Vagina (tissue), 2 donors: ENCODE data around the gene SLC25A5. TPM values are rescaled to one million over a fixed set of nuclear protein-coding genes. Genes with fewer than 3 reads are reported as not detected.
A peak's percentile ranks its signal among the peaks of the same experiment; 100 is the strongest.
"Not testable (repeated sequence)": the region's sequence is repeated elsewhere in the genome, so short reads cannot be mapped to it uniquely, and the experiment has no call there.

Experiments used
- DNase-seq, 2 donors: peaks; one replicate each; pipeline ENCODE4 v3.0.0-alpha.2; 2017; ENCODE audit errors: extremely low spot score in 2 of 2
- H3K27ac ChIP-seq: fragments of 200-600 bp; sonication (generic); one replicate; pipeline ENCODE4 v1.5.1; 2019
- H3K27me3 ChIP-seq: fragments of 200-600 bp; sonication (generic); one replicate; pipeline ENCODE4 v1.5.1; 2019
- H3K36me3 ChIP-seq, 2 donors: fragments of 200-600 bp; sonication (generic); one replicate each; pipeline ENCODE4 v1.5.1; 2017 to 2019
- H3K4me1 ChIP-seq: fragments of 200-600 bp; sonication (generic); one replicate; pipeline ENCODE4 v1.5.1; 2019
- H3K4me3 ChIP-seq, 2 donors: fragments of 200-600 bp; sonication (generic); 1 replicate in 1 of 2; 2 replicates in 1 of 2; pipeline ENCODE4 v1.5.1; 2016 to 2019
- H3K9me3 ChIP-seq: fragments of 200-600 bp; sonication (generic); one replicate; pipeline ENCODE4 v1.5.1; 2019
- CTCF ChIP-seq, 3 experiments: fragments of 450-650 bp in 2 of 3; fragments of 200-600 bp in 1 of 3; sonication (generic) in 1 of 3; IDR thresholded peaks; one replicate each; pipeline ENCODE4 v1.5.1; 2017 to 2019; ENCODE audit warnings: antibody characterized with exemption in 3 of 3, mild to moderate bottlenecking in 2 of 3, moderate library complexity in 2 of 3
- POLR2A ChIP-seq, 2 donors: fragments of 450-650 bp; IDR thresholded peaks; one replicate each; pipeline ENCODE4 v1.6.1; 2017; ENCODE audit warnings: antibody characterized with exemption in 2 of 2, mild to moderate bottlenecking in 2 of 2, moderate library complexity in 2 of 2
- POLR2AphosphoS5 ChIP-seq, 2 donors: sonication (generic); formaldehyde crosslinking; IDR thresholded peaks; one replicate each; pipeline ENCODE4 v1.9.0; 2017; ENCODE audit warnings: antibody characterized with exemption in 2 of 2, mild to moderate bottlenecking in 2 of 2, low read depth in 1 of 2; ENCODE audit not compliant: insufficient read depth in 1 of 2
- intact Hi-C: fragments of 100-400 bp; cut with DNase I; formaldehyde crosslinking; loops from one replicate; pipeline ENCODE4 v1.15.1; 2023
- total RNA-seq: library from RNA; depleted of rRNA; stranded (reverse); fragments of >200 nt; gene quantifications from one replicate; pipeline ENCODE4 v1.2.3, GENCODE V29; 2016

SLC25A5 gene
- total RNA-seq, 1 donor from 2014 or later = 303 TPM

GRCh38 chrX:119488749-119489148 is 20.5 kb downstream of the SLC25A5 start:
- no peaks in the 10 kb centered on the region for H3K9me3 ChIP-seq
- H3K27me3 ChIP-seq = no peaks in the 10 kb centered on the region
- H3K36me3 ChIP-seq = no peaks in the 10 kb centered on the region
- H3K27ac ChIP-seq = no peak overlapping the region
- no peak for DNase-seq
- no peak overlapping the region for H3K4me3 ChIP-seq
- TF ChIP-seq CTCF (IDR thresholded peaks at IDR 0.05) (peak; percentile 27 to 30 (median 29)), POLR2A (IDR thresholded peaks at IDR 0.05) (no peak), POLR2AphosphoS5 (IDR thresholded peaks at IDR 0.05; ENCODE audit: insufficient read depth in 1 of 2, low read depth in 1 of 2) (no peak)
- intact Hi-C loops = no loop called here
- no peaks in the 10 kb centered on the region for H3K4me1 ChIP-seq

- no peaks in the 10 kb centered on the region for H3K9me3 ChIP-seq
- no peaks in the 10 kb centered on the region for H3K27me3 ChIP-seq
- DNase-seq = no peak
- no peak overlapping the region for H3K27ac ChIP-seq
- intact Hi-C loops = no loop called here
- no peak overlapping the region for H3K4me3 ChIP-seq
- TF ChIP-seq CTCF (IDR thresholded peaks at IDR 0.05) (no peak), POLR2AphosphoS5 (IDR thresholded peaks at IDR 0.05; ENCODE audit: insufficient read depth in 1 of 2, low read depth in 1 of 2) (no peak), POLR2A (IDR thresholded peaks at IDR 0.05) (no peak)
- no peaks in the 10 kb centered on the region for H3K36me3 ChIP-seq
- no peaks in the 10 kb centered on the region for H3K4me1 ChIP-seq
Observed at GRCh38 chrX:119489212-119490074, 21.2 kb downstream of the SLC25A5 start.

DNA sequence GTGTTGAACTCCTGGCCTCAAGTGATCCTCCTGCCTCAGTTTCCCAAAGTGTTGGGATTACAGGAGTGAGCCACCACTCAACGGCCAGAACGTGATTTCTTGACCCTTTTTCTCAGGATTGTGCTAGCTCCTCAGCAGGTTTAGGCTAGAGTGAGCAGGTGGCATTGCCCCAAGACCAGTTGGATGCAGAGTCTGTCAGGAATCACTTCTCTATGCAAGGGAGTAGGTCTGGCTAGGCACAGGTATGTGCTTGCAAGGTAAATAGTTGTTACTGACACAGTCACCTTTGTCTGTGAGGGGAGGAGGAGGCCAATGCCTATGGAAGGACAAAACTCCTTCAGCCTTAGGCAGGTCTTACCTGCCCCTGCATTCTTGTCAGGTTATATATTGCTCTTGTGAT is 24.2 kb downstream of the SLC25A5 start:
- no peak for TF ChIP-seq CTCF (IDR thresholded peaks at IDR 0.05)
- no peak for TF ChIP-seq POLR2A (IDR thresholded peaks at IDR 0.05)
- TF ChIP-seq POLR2AphosphoS5 (IDR thresholded peaks at IDR 0.05; ENCODE audit: insufficient read depth in 1 of 2, low read depth in 1 of 2) = no peak
- H3K27me3 ChIP-seq = no peaks in the 10 kb centered on the region
- no peak overlapping the region for H3K27ac ChIP-seq
- H3K36me3 ChIP-seq = no peaks in the 10 kb centered on the region
- intact Hi-C loops = no loop called here
- no peaks in the 10 kb centered on the region for H3K4me1 ChIP-seq
- H3K9me3 ChIP-seq = no peaks in the 10 kb centered on the region
- DNase-seq = no peak
- no peak overlapping the region for H3K4me3 ChIP-seq

GRCh38 chrX:119493851-119494495 is 25.7 kb downstream of the SLC25A5 start:
- H3K9me3 ChIP-seq, intact Hi-C loops, DNase-seq, H3K36me3 ChIP-seq, H3K4me3 ChIP-seq, H3K27me3 ChIP-seq, H3K27ac ChIP-seq, H3K4me1 ChIP-seq: not testable (repeated sequence)

DNA sequence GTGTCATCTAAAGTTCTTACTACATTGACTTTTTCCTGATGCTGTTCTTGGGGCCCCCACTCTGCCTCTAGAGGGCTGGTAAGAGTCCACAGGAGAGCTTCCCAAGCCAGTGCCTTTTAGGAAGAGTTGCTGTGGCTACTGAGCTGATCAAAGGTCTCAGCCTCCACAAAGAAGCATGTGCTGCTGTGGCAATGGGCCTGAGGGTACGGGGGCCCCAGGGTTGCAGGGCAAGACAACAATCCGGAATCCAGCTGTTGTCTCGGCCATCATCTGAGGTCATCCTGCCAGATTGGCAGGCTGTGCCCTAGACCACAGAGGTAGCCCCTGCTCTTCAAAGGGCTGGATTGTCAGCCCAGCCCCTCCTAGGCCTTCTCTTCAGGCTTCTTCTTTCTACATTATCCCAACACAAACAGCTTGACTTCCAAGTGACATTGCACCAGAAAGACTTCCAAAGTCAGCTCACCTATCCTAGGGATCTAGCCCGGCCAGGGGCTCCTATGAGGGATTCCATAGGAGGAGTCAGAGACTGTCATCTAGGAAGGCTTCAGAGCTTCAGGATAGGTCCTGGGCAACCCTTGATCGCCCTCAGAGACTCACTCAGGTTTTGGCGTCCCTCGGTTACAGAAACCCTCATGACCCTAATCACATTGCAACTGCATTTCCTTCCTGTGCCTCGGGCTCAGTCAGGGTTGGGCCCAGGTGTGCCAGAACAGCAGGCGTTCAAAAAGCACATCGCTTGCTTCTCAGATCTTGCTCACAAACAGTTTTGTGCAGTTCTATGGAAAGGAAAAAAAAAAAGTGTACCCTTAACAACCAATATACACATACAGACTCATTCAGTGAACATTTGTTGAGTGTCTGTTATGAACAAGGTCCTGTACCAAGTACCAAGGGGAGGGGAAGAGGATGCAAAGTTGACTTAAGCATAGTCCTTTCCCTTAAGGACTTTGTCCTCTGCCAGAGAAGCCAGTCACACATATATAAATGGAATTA is 27.8 kb downstream of the SLC25A5 start:
- Histone ChIP-seq H3K4me1 (no peaks in the 10 kb centered on the region), H3K4me3 (no peak overlapping the region), H3K27me3 (no peaks in the 10 kb centered on the region), H3K9me3 (no peaks in the 10 kb centered on the region), H3K36me3 (no peaks in the 10 kb centered on the region), H3K27ac (no peak overlapping the region)
- TF ChIP-seq CTCF (IDR thresholded peaks at IDR 0.05) = no peak
- no peak for TF ChIP-seq POLR2AphosphoS5 (IDR thresholded peaks at IDR 0.05; ENCODE audit: insufficient read depth in 1 of 2, low read depth in 1 of 2)
- no peak for TF ChIP-seq POLR2A (IDR thresholded peaks at IDR 0.05)
- no peak for DNase-seq
- intact Hi-C loops = no loop called here
